GM18951 (cell line): Measurements from ENCODE around the gene VTI1A.

Experiments
- POLR2A ChIP-seq: IDR thresholded peaks from 4 replicates; pipeline ENCODE4 v1.6.1; 2011; ENCODE audit warnings: mild to moderate bottlenecking; ENCODE audit not compliant: insufficient read length, insufficient read depth; ENCODE audit errors: extremely low read depth
- in situ Hi-C: fragments of 300-500 bp; cut with MboI; formaldehyde crosslinking; loops from one replicate; pipeline ENCODE4 v1.12.0; 2022; ENCODE audit warnings: low sequenced_read_pairs, mixed read lengths, inconsistent platforms; ENCODE audit not compliant: unreplicated experiment

The VTI1A gene

GRCh38 chr10:112801004-112801403 is 354.0 kb downstream of the VTI1A start:
- no peak for TF ChIP-seq POLR2A

DNA sequence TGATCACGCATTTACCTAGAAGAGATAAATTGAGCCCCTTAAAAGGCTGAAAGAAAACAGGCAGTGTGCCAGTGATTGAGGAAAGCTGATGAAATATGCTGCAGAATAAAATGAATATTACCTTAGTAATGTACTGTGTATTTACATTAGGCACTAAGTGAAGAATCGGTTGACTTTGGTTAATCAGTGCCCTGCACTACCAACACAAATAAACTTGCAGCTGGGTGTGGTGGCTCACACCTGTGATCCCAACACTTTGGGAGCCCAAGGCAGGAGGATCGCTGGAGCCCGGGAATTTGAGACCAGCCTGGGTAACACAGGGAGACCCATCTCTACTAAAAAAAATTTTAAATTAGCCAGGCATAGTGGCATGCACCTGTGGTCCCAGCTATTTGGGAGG is 354.7 kb downstream of the VTI1A start:
- in situ Hi-C loops = no loop called here
- no peak for TF ChIP-seq POLR2A

More at GRCh38 chr10:112801004-112801403, 354.0 kb downstream of the VTI1A start:
- in situ Hi-C loops = no loop called here

GRCh38 chr10:112802411-112803022 is 355.5 kb downstream of the VTI1A start:
- TF ChIP-seq POLR2A = no peak
- in situ Hi-C loops = no loop called here

DNA sequence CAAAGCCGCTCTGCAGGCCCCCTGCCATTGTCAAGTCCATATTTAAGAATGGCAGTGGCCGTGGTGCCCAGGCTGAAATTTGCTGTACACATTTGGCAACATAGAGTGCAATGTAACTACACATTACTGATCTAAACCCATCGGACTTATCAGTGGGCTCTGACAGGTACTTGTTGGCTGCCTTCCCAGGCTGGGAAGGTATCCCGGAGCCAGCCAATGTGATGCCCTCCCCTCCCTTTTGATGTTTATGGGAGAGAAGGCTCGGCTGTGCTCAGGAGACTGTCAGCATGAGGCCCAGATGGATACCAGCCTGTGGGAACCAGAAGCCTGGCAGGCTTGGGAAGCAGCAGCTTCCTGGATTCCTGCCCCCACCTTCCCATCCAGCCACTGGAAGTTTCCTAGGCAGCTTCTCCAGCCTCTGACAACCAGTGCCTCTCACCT is 357.0 kb downstream of the VTI1A start:
- in situ Hi-C loops = no loop called here
- no peak for TF ChIP-seq POLR2A

GRCh38 chr10:112805254-112805590 is 358.2 kb downstream of the VTI1A start:
- in situ Hi-C loops = no loop called here
- no peak for TF ChIP-seq POLR2A

DNA sequence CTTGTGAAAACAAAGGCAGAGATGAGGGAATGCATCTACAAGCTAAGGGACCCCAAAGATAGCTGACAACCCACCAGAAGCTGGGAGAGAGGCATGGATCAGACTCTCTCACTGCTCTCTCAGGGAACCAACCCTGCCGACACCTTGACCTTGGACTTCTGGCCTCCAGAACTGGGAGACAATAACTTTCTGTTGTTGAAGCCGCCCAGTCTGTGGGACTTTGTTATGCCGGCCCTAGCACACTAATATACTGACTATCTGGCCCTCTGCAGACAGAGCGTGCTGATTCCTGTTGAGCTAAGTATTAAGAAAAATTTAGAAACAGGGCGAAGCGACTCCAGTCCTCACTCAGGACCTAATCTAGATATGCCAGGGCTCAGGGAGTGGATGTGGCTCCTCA is 358.7 kb downstream of the VTI1A start:
- in situ Hi-C loops = no loop called here
- TF ChIP-seq POLR2A = no peak

GRCh38 chr10:112807013-112807412 is 360.0 kb downstream of the VTI1A start:
- no peak for TF ChIP-seq POLR2A
- in situ Hi-C loops = no loop called here

- TF ChIP-seq POLR2A = no peak
- in situ Hi-C loops = no loop called here
Observed at GRCh38 chr10:112809736-112810135, 362.7 kb downstream of the VTI1A start.

GRCh38 chr10:112810711-112811151 is 363.7 kb downstream of the VTI1A start:
- TF ChIP-seq POLR2A = no peak
- in situ Hi-C loops = no loop called here

DNA sequence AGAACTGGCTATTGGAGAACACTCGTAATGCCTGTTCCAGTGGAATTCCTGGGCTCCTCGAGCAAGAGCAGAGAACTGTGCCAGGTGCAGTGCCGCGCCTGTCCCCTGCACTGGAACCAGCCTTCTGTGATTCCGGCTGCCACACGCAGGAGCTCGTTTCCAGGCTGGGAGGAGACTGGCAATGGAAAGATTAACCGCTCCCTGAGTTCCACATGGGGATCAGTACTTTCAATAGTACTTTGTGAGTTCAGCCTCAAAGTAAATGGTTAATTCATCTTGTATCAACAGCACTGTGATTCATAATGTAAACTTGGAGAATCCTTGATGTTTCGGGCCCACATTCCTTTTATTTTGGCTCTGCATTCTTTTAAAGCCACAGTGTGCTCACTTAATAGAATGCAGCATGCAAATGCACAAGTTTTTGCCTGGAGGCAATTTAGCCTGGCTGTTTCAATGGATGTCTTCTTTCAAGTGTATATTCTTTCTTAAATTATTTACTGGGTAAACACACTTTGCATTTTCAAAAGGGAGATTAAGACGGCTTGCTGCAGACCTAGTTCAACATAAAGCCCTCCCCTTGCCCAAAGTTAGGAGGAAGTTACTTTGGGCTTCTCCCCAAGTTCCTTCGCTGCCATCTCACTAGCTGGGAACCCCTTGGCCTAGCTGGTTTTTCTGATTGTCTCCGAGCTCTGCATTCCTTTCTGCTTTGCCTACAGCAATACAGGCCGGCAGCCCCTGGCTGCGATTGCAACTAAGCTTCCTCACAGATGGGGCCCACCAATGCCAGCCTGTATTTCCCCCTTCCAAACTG is 364.9 kb downstream of the VTI1A start:
- in situ Hi-C loops = no loop called here
- TF ChIP-seq POLR2A = no peak

- in situ Hi-C loops = no loop called here
Observed at GRCh38 chr10:112812586-112812985, 365.6 kb downstream of the VTI1A start.

DNA sequence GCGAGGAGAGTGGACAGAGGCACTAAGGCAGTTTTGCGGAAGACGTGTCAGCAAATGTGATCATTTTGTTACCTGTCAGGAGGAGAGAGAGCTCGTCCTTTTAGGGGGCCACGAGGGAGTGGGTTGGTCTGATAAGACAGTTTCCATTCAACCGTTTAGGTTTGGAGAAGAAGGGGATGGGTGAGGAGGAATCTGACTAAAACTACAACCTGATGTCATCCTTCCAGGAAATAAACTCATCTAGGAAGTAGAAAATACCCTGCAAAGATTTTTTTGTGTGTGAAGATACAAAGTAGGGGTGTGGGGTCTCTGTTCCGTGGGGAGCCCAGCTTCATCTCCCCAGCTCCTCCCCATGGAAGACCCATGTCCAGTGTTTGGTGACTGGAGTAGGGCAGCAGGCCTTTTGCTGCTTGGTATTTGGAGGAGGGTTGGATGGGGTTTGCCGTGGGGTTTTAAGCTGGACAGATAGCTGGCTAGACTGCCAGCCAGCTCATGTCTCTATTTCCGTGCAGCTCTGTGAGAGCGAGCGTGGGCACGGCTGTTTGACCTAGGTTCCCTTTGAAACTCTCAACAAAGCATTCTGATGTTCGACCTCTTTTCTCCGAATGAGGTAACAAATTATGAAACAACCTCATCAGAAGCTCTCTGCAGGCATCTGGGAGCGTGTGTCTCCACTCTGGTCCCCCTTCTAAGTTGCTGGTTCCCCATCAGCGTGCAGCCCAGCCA is 367.0 kb downstream of the VTI1A start:
- no peak for TF ChIP-seq POLR2A
- in situ Hi-C loops = no loop called here

More at GRCh38 chr10:112812586-112812985, 365.6 kb downstream of the VTI1A start:
- TF ChIP-seq POLR2A = no peak

GRCh38 chr10:112815269-112816032 is 368.4 kb downstream of the VTI1A start:
- TF ChIP-seq POLR2A = no peak
- in situ Hi-C loops = no loop called here
